H9 (cell line): ENCODE data around the gene PPM1M. TPM values are rescaled to one million over a fixed set of nuclear protein-coding genes. Genes with fewer than 3 reads are reported as not detected.

Experiments
- DNase-seq: peaks from one replicate; pipeline ENCODE4 v3.0.0-alpha.2; 2017
- H2AFZ ChIP-seq: one replicate; pipeline ENCODE4 v1.6.1; 2013; ENCODE audit warnings: mild to moderate bottlenecking, low read length, control low read depth, moderate library complexity
- H2AK5ac ChIP-seq: 2 replicates; pipeline ENCODE4 v1.6.1; 2013; ENCODE audit warnings: low read length, control low read depth, mixed read lengths; ENCODE audit not compliant: insufficient read length
- H2BK120ac ChIP-seq: one replicate; pipeline ENCODE4 v1.6.1; 2013; ENCODE audit warnings: low read depth, mild to moderate bottlenecking, low read length, control low read depth, inconsistent platforms; ENCODE audit not compliant: poor library complexity, severe bottlenecking
- H2BK12ac ChIP-seq: 2 replicates; pipeline ENCODE4 v1.6.1; 2013; ENCODE audit warnings: low read length, control low read depth, mixed read lengths, low read depth; ENCODE audit not compliant: insufficient read length
- H2BK15ac ChIP-seq: 2 replicates; pipeline ENCODE4 v1.6.1; 2013; ENCODE audit warnings: low read depth, low read length, control low read depth
- H2BK20ac ChIP-seq: one replicate; pipeline ENCODE4 v1.6.1; 2013; ENCODE audit warnings: low read depth, mild to moderate bottlenecking, low read length, control low read depth, inconsistent platforms; ENCODE audit not compliant: poor library complexity, severe bottlenecking
- H2BK5ac ChIP-seq: 2 replicates; pipeline ENCODE4 v1.6.1; 2013; ENCODE audit warnings: low read length, control low read depth, mixed read lengths; ENCODE audit not compliant: insufficient read length
- H3K14ac ChIP-seq: 2 replicates; pipeline ENCODE4 v1.6.1; 2013; ENCODE audit warnings: low read length, control low read depth; ENCODE audit not compliant: insufficient read depth
- H3K18ac ChIP-seq: 2 replicates; pipeline ENCODE4 v1.6.1; 2013; ENCODE audit warnings: low read depth, mild to moderate bottlenecking, mixed read lengths, low read length, control low read depth; ENCODE audit not compliant: insufficient read length
- H3K23ac ChIP-seq: 2 replicates; pipeline ENCODE4 v1.6.1; 2013; ENCODE audit warnings: low read length, control low read depth, mixed read lengths, low read depth; ENCODE audit not compliant: insufficient read length
- H3K23me2 ChIP-seq: 2 replicates; pipeline ENCODE4 v1.6.1; 2013; ENCODE audit warnings: low read depth, mild to moderate bottlenecking, mixed read lengths, low read length, control low read depth; ENCODE audit not compliant: insufficient read length, poor library complexity, severe bottlenecking
- H3K27ac ChIP-seq: 2 replicates; pipeline ENCODE4 v1.5.1; 2013; ENCODE audit warnings: low read length, control low read depth, mixed read lengths, low read depth; ENCODE audit not compliant: insufficient read length
- H3K27me3 ChIP-seq: 2 replicates; pipeline ENCODE4 v1.6.1; 2013; ENCODE audit warnings: low read length, control low read depth, inconsistent platforms; ENCODE audit not compliant: insufficient read depth
- H3K4ac ChIP-seq: 2 replicates; pipeline ENCODE4 v1.6.1; 2013; ENCODE audit warnings: low read depth, mild to moderate bottlenecking, control low read depth, inconsistent platforms, low read length, moderate library complexity
- H3K4me1 ChIP-seq: 2 replicates; pipeline ENCODE4 v1.6.1; 2013; ENCODE audit warnings: low read length, control low read depth, inconsistent platforms; ENCODE audit not compliant: insufficient read depth
- H3K4me2 ChIP-seq: 2 replicates; pipeline ENCODE4 v1.6.1; 2013; ENCODE audit warnings: low read length, control low read depth, mixed read lengths; ENCODE audit not compliant: insufficient read length, insufficient read depth
- H3K56ac ChIP-seq: 2 replicates; pipeline ENCODE4 v1.6.1; 2013; ENCODE audit warnings: low read depth, mild to moderate bottlenecking, mixed read lengths, low read length, control low read depth; ENCODE audit not compliant: insufficient read length
- H3K79me1 ChIP-seq: 2 replicates; pipeline ENCODE4 v1.6.1; 2013; ENCODE audit warnings: low read depth, mild to moderate bottlenecking, moderate library complexity, low read length, control low read depth, inconsistent platforms; ENCODE audit not compliant: insufficient read depth, poor library complexity, severe bottlenecking
- H3K79me2 ChIP-seq: 2 replicates; pipeline ENCODE4 v1.6.1; 2013; ENCODE audit warnings: low read length, control low read depth, inconsistent platforms; ENCODE audit not compliant: insufficient read depth
- H3K9ac ChIP-seq: 2 replicates; pipeline ENCODE4 v1.6.1; 2013; ENCODE audit warnings: low read length, control low read depth, mixed read lengths; ENCODE audit not compliant: insufficient read length; ENCODE audit errors: extremely low read depth
- H3K9me3 ChIP-seq: one replicate; pipeline ENCODE4 v1.6.1; 2013; ENCODE audit warnings: low read depth, low read length, inconsistent platforms; ENCODE audit not compliant: control insufficient read depth
- H3T11ph ChIP-seq: one replicate; pipeline ENCODE4 v1.6.1; 2013; ENCODE audit warnings: mild to moderate bottlenecking, low read length, control low read depth, inconsistent platforms
- H4K20me1 ChIP-seq: one replicate; pipeline ENCODE4 v1.6.1; 2013; ENCODE audit not compliant: control insufficient read depth, insufficient read length, insufficient read depth
- H4K5ac ChIP-seq: 2 replicates; pipeline ENCODE4 v1.6.1; 2013; ENCODE audit warnings: low read depth, mild to moderate bottlenecking, mixed read lengths, low read length, control low read depth; ENCODE audit not compliant: insufficient read length
- H4K8ac ChIP-seq: replicated peaks from 2 replicates; pipeline ENCODE4 v1.6.1; 2013; ENCODE audit warnings: low read length, control low read depth, mixed read lengths, low read depth; ENCODE audit not compliant: insufficient read length
- H4K91ac ChIP-seq: 2 replicates; pipeline ENCODE4 v1.6.1; 2013; ENCODE audit warnings: low read depth, mild to moderate bottlenecking, moderate library complexity, mixed read lengths, low read length, control low read depth; ENCODE audit not compliant: insufficient read length
- H3K27ac Mint-ChIP-seq, 3 experiments: 2 replicates in 2 of 3; 3 replicates in 1 of 3; pipeline ENCODE4 v1.8.0; 2020 to 2021; ENCODE audit warnings: mixed read lengths in 3 of 3, mild to moderate bottlenecking in 1 of 3, moderate library complexity in 1 of 3
- H3K27me3 Mint-ChIP-seq: 2 replicates; pipeline ENCODE4 v1.8.0; 2021; ENCODE audit warnings: low read depth, mild to moderate bottlenecking, moderate library complexity, mixed read lengths
- H3K36me3 Mint-ChIP-seq, 3 experiments: 2 replicates in 2 of 3; 3 replicates in 1 of 3; pipeline ENCODE4 v1.8.0; 2020 to 2021; ENCODE audit warnings: low read depth in 3 of 3, mixed read lengths in 3 of 3; ENCODE audit not compliant: insufficient read depth in 1 of 3
- H3K4me1 Mint-ChIP-seq, 2 experiments: 2 replicates each; pipeline ENCODE4 v1.8.0; 2020; ENCODE audit warnings: mixed read lengths in 2 of 2
- H3K4me3 Mint-ChIP-seq, 2 experiments: 2 replicates in 1 of 2; 3 replicates in 1 of 2; pipeline ENCODE4 v1.8.0; 2020 to 2021; ENCODE audit warnings: mild to moderate bottlenecking in 2 of 2, mixed read lengths in 2 of 2, moderate library complexity in 1 of 2
- H3K9me3 Mint-ChIP-seq, 2 experiments: 2 replicates in 1 of 2; 3 replicates in 1 of 2; pipeline ENCODE4 v1.8.0; 2020; ENCODE audit warnings: mild to moderate bottlenecking in 2 of 2, mixed read lengths in 2 of 2, moderate library complexity in 1 of 2
- WGBS: extraction: QIAGEN DNeasy Blood & Tissue Kit; methylation state at CpG from one replicate; pipeline ENCODE4 v1.1.7; 2013; ENCODE audit warnings: missing lambda C conversion rate, low lambda C conversion rate, mixed read lengths; ENCODE audit not compliant: insufficient read length; ENCODE audit errors: extremely low coverage; 5-methylcytosine and 5-hydroxymethylcytosine counted together
- total RNA-seq: library from RNA; stranded (reverse); gene quantifications from 2 replicates; pipeline ENCODE4 v1.2.1, GENCODE V29; 2021
- TF ChIP-seq, protein P1 (sequence below): fragments of 200-600 bp; sonication (generic); conservative IDR thresholded peaks from 3 replicates; pipeline ENCODE4 v1.8.0; 2021; ENCODE audit warnings: antibody characterized with exemption, mild to moderate bottlenecking

PPM1M gene
- total RNA-seq, 1 experiment from 2014 or later, result 7.4 TPM

DNA sequence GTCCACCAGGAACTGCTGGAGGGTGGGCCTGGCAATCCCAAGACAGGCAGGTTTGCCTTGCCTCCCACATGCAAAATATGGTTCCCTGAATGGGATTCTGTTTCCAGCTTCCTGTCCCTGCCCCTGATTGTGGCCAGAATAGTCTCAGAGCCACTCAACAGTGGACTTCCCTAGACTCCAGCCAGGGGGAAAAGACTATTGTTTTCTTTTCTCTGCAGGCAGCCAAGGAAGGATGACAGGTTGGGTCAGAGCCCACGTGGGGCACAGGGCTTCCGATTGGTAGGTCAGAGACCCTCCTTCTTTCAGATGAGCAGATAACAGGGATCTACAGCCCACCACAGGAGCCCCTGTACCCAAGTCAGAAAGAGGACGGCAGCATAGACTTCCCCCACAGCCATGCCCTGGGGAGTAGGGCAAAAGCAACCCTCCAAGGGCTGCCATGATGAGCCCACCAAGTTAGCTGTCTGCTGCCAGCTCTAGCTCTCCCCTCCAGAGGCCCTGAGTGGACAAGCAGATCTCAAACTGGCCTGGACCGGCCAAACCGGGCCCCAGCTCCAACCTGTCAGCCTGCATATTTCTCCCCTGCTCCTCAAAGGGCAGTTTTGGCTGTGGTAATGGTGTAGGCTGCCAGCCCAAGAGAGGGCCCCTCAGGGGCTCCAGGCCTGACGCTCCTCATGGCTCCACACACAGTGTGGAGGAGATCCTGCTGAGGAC, 26.5 kb upstream of the PPM1M start:
- no peaks in the 10 kb centered on the region; a peak in 2 of 5 replicates for H3K9me3 Mint-ChIP-seq
- no peak overlapping the region for H2AK5ac ChIP-seq
- H3K23me2 ChIP-seq, result no peaks in the 10 kb centered on the region
- H3K14ac ChIP-seq, result no peak overlapping the region; the same call in 1 of the 2 replicates
- H3K27ac ChIP-seq, result no peak overlapping the region
- no peak overlapping the region for H4K91ac ChIP-seq
- no peak overlapping the region for H3K4me2 ChIP-seq
- H3K9me3 ChIP-seq, result no peaks in the 10 kb centered on the region
- no peak overlapping the region for H4K5ac ChIP-seq
- H3K79me2 ChIP-seq, result no peaks in the 10 kb centered on the region
- no peak overlapping the region for H2AFZ ChIP-seq
- H3K4me1 Mint-ChIP-seq, result peaks cover 4 to 9% of the 10 kb centered on the region in 2 experiments
- H3K56ac ChIP-seq, result no peak overlapping the region
- no peaks in the 10 kb centered on the region for H3K79me1 ChIP-seq
- H3K27me3 Mint-ChIP-seq, result no peaks in the 10 kb centered on the region; the same call in 1 of the 2 replicates
- H2BK15ac ChIP-seq, result no peak overlapping the region
- no peak overlapping the region for H3T11ph ChIP-seq
- no peak overlapping the region for H3K23ac ChIP-seq
- H2BK5ac ChIP-seq, result no peak overlapping the region
- H2BK12ac ChIP-seq, result no peak overlapping the region
- H3K27me3 ChIP-seq, result no peaks in the 10 kb centered on the region
- no peak overlapping the region for H2BK120ac ChIP-seq
- peak; percentile 29 for DNase-seq
- H3K4ac ChIP-seq, result no peak overlapping the region
- peaks cover 3% of the 10 kb centered on the region for H4K20me1 ChIP-seq
- peaks cover 8 to 22% (median 17%) of the 10 kb centered on the region in 3 experiments; a peak in 6 of 7 replicates for H3K36me3 Mint-ChIP-seq
- TF ChIP-seq, protein P1, sequence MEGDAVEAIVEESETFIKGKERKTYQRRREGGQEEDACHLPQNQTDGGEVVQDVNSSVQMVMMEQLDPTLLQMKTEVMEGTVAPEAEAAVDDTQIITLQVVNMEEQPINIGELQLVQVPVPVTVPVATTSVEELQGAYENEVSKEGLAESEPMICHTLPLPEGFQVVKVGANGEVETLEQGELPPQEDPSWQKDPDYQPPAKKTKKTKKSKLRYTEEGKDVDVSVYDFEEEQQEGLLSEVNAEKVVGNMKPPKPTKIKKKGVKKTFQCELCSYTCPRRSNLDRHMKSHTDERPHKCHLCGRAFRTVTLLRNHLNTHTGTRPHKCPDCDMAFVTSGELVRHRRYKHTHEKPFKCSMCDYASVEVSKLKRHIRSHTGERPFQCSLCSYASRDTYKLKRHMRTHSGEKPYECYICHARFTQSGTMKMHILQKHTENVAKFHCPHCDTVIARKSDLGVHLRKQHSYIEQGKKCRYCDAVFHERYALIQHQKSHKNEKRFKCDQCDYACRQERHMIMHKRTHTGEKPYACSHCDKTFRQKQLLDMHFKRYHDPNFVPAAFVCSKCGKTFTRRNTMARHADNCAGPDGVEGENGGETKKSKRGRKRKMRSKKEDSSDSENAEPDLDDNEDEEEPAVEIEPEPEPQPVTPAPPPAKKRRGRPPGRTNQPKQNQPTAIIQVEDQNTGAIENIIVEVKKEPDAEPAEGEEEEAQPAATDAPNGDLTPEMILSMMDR, result no peak
- no peak overlapping the region for H4K8ac ChIP-seq
- H3K18ac ChIP-seq, result no peak overlapping the region
- H3K27ac Mint-ChIP-seq, result peak overlapping the region in 1 of 3 experiments; percentile 46; a peak in 1 of 7 replicates
- no peaks in the 10 kb centered on the region; the same call in 1 of the 2 replicates for H3K4me1 ChIP-seq
- H3K4me3 Mint-ChIP-seq, result no peak overlapping the region
- H2BK20ac ChIP-seq, result no peak overlapping the region
- no peak overlapping the region for H3K9ac ChIP-seq
- no CpG with 5 or more reads among the region's 6 CpGs for WGBS
